H9 (cell line): Measurements from ENCODE around the gene CST6. TPM values are rescaled to one million over a fixed set of nuclear protein-coding genes. Genes with fewer than 3 reads are reported as not detected.

Source experiments
- DNase-seq: peaks from one replicate; pipeline ENCODE4 v3.0.0-alpha.2; 2017
- H2AFZ ChIP-seq: one replicate; pipeline ENCODE4 v1.6.1; 2013; ENCODE audit warnings: mild to moderate bottlenecking, low read length, control low read depth, moderate library complexity
- H2AK5ac ChIP-seq: 2 replicates; pipeline ENCODE4 v1.6.1; 2013; ENCODE audit warnings: low read length, control low read depth, mixed read lengths; ENCODE audit not compliant: insufficient read length
- H2BK120ac ChIP-seq: one replicate; pipeline ENCODE4 v1.6.1; 2013; ENCODE audit warnings: low read depth, mild to moderate bottlenecking, low read length, control low read depth, inconsistent platforms; ENCODE audit not compliant: poor library complexity, severe bottlenecking
- H2BK12ac ChIP-seq: 2 replicates; pipeline ENCODE4 v1.6.1; 2013; ENCODE audit warnings: low read length, control low read depth, mixed read lengths, low read depth; ENCODE audit not compliant: insufficient read length
- H2BK15ac ChIP-seq: 2 replicates; pipeline ENCODE4 v1.6.1; 2013; ENCODE audit warnings: low read depth, low read length, control low read depth
- H2BK20ac ChIP-seq: one replicate; pipeline ENCODE4 v1.6.1; 2013; ENCODE audit warnings: low read depth, mild to moderate bottlenecking, low read length, control low read depth, inconsistent platforms; ENCODE audit not compliant: poor library complexity, severe bottlenecking
- H2BK5ac ChIP-seq: 2 replicates; pipeline ENCODE4 v1.6.1; 2013; ENCODE audit warnings: low read length, control low read depth, mixed read lengths; ENCODE audit not compliant: insufficient read length
- H3K14ac ChIP-seq: 2 replicates; pipeline ENCODE4 v1.6.1; 2013; ENCODE audit warnings: low read length, control low read depth; ENCODE audit not compliant: insufficient read depth
- H3K18ac ChIP-seq: 2 replicates; pipeline ENCODE4 v1.6.1; 2013; ENCODE audit warnings: low read depth, mild to moderate bottlenecking, mixed read lengths, low read length, control low read depth; ENCODE audit not compliant: insufficient read length
- H3K23ac ChIP-seq: 2 replicates; pipeline ENCODE4 v1.6.1; 2013; ENCODE audit warnings: low read length, control low read depth, mixed read lengths, low read depth; ENCODE audit not compliant: insufficient read length
- H3K23me2 ChIP-seq: 2 replicates; pipeline ENCODE4 v1.6.1; 2013; ENCODE audit warnings: low read depth, mild to moderate bottlenecking, mixed read lengths, low read length, control low read depth; ENCODE audit not compliant: insufficient read length, poor library complexity, severe bottlenecking
- H3K27ac ChIP-seq: 2 replicates; pipeline ENCODE4 v1.5.1; 2013; ENCODE audit warnings: low read length, control low read depth, mixed read lengths, low read depth; ENCODE audit not compliant: insufficient read length
- H3K27me3 ChIP-seq: 2 replicates; pipeline ENCODE4 v1.6.1; 2013; ENCODE audit warnings: low read length, control low read depth, inconsistent platforms; ENCODE audit not compliant: insufficient read depth
- H3K4ac ChIP-seq: 2 replicates; pipeline ENCODE4 v1.6.1; 2013; ENCODE audit warnings: low read depth, mild to moderate bottlenecking, control low read depth, inconsistent platforms, low read length, moderate library complexity
- H3K4me1 ChIP-seq: 2 replicates; pipeline ENCODE4 v1.6.1; 2013; ENCODE audit warnings: low read length, control low read depth, inconsistent platforms; ENCODE audit not compliant: insufficient read depth
- H3K4me2 ChIP-seq: 2 replicates; pipeline ENCODE4 v1.6.1; 2013; ENCODE audit warnings: low read length, control low read depth, mixed read lengths; ENCODE audit not compliant: insufficient read length, insufficient read depth
- H3K56ac ChIP-seq: 2 replicates; pipeline ENCODE4 v1.6.1; 2013; ENCODE audit warnings: low read depth, mild to moderate bottlenecking, mixed read lengths, low read length, control low read depth; ENCODE audit not compliant: insufficient read length
- H3K79me1 ChIP-seq: 2 replicates; pipeline ENCODE4 v1.6.1; 2013; ENCODE audit warnings: low read depth, mild to moderate bottlenecking, moderate library complexity, low read length, control low read depth, inconsistent platforms; ENCODE audit not compliant: insufficient read depth, poor library complexity, severe bottlenecking
- H3K79me2 ChIP-seq: 2 replicates; pipeline ENCODE4 v1.6.1; 2013; ENCODE audit warnings: low read length, control low read depth, inconsistent platforms; ENCODE audit not compliant: insufficient read depth
- H3K9ac ChIP-seq: 2 replicates; pipeline ENCODE4 v1.6.1; 2013; ENCODE audit warnings: low read length, control low read depth, mixed read lengths; ENCODE audit not compliant: insufficient read length; ENCODE audit errors: extremely low read depth
- H3K9me3 ChIP-seq: one replicate; pipeline ENCODE4 v1.6.1; 2013; ENCODE audit warnings: low read depth, low read length, inconsistent platforms; ENCODE audit not compliant: control insufficient read depth
- H3T11ph ChIP-seq: one replicate; pipeline ENCODE4 v1.6.1; 2013; ENCODE audit warnings: mild to moderate bottlenecking, low read length, control low read depth, inconsistent platforms
- H4K20me1 ChIP-seq: one replicate; pipeline ENCODE4 v1.6.1; 2013; ENCODE audit not compliant: control insufficient read depth, insufficient read length, insufficient read depth
- H4K5ac ChIP-seq: 2 replicates; pipeline ENCODE4 v1.6.1; 2013; ENCODE audit warnings: low read depth, mild to moderate bottlenecking, mixed read lengths, low read length, control low read depth; ENCODE audit not compliant: insufficient read length
- H4K8ac ChIP-seq: replicated peaks from 2 replicates; pipeline ENCODE4 v1.6.1; 2013; ENCODE audit warnings: low read length, control low read depth, mixed read lengths, low read depth; ENCODE audit not compliant: insufficient read length
- H4K91ac ChIP-seq: 2 replicates; pipeline ENCODE4 v1.6.1; 2013; ENCODE audit warnings: low read depth, mild to moderate bottlenecking, moderate library complexity, mixed read lengths, low read length, control low read depth; ENCODE audit not compliant: insufficient read length
- H3K27ac Mint-ChIP-seq, 3 experiments: 2 replicates in 2 of 3; 3 replicates in 1 of 3; pipeline ENCODE4 v1.8.0; 2020 to 2021; ENCODE audit warnings: mixed read lengths in 3 of 3, mild to moderate bottlenecking in 1 of 3, moderate library complexity in 1 of 3
- H3K27me3 Mint-ChIP-seq: 2 replicates; pipeline ENCODE4 v1.8.0; 2021; ENCODE audit warnings: low read depth, mild to moderate bottlenecking, moderate library complexity, mixed read lengths
- H3K36me3 Mint-ChIP-seq, 3 experiments: 2 replicates in 2 of 3; 3 replicates in 1 of 3; pipeline ENCODE4 v1.8.0; 2020 to 2021; ENCODE audit warnings: low read depth in 3 of 3, mixed read lengths in 3 of 3; ENCODE audit not compliant: insufficient read depth in 1 of 3
- H3K4me1 Mint-ChIP-seq, 2 experiments: 2 replicates each; pipeline ENCODE4 v1.8.0; 2020; ENCODE audit warnings: mixed read lengths in 2 of 2
- H3K4me3 Mint-ChIP-seq, 2 experiments: 2 replicates in 1 of 2; 3 replicates in 1 of 2; pipeline ENCODE4 v1.8.0; 2020 to 2021; ENCODE audit warnings: mild to moderate bottlenecking in 2 of 2, mixed read lengths in 2 of 2, moderate library complexity in 1 of 2
- H3K9me3 Mint-ChIP-seq, 2 experiments: 2 replicates in 1 of 2; 3 replicates in 1 of 2; pipeline ENCODE4 v1.8.0; 2020; ENCODE audit warnings: mild to moderate bottlenecking in 2 of 2, mixed read lengths in 2 of 2, moderate library complexity in 1 of 2
- WGBS: extraction: QIAGEN DNeasy Blood & Tissue Kit; methylation state at CpG from one replicate; pipeline ENCODE4 v1.1.7; 2013; ENCODE audit warnings: missing lambda C conversion rate, low lambda C conversion rate, mixed read lengths; ENCODE audit not compliant: insufficient read length; ENCODE audit errors: extremely low coverage; 5-methylcytosine and 5-hydroxymethylcytosine counted together
- total RNA-seq: library from RNA; stranded (reverse); gene quantifications from 2 replicates; pipeline ENCODE4 v1.2.1, GENCODE V29; 2021
- TF ChIP-seq, protein P1 (sequence below): fragments of 200-600 bp; sonication (generic); conservative IDR thresholded peaks from 3 replicates; pipeline ENCODE4 v1.8.0; 2021; ENCODE audit warnings: antibody characterized with exemption, mild to moderate bottlenecking

CST6 gene
- total RNA-seq, 1 experiment from 2014 or later, result not detected

DNA sequence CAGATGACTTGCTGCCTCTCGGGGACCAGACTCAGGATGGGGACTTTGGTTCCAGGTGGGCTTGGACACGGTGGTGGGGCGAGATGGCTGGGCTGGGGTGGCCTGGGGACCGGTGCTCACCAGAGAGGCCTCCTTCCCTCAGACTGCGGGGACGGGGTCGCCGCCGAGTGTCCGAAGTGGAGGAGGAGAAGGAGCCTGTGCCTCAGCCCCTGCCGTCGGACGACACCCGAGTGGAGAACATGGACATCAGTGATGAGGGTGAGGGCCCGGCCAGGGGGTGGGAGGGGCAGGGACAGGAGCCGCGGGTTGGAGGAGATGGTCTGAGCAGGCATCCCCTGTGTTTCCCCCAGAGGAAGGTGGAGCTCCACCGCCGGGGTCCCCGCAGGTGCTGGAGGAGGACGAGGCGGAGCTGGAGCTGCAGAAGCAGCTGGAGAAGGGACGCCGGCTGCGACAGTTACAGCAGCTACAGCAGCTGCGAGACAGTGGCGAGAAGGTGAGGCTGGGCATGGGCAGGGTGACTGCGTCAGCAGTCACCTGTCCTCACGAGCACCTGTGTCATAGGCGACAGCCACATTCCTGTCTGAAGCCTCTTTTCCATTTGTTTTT is 44.4 kb upstream of the CST6 start:
- peaks cover 53 to 82% (median 77%) of the 10 kb centered on the region in 3 experiments for H3K36me3 Mint-ChIP-seq
- H3K27me3 Mint-ChIP-seq, result no peaks in the 10 kb centered on the region
- no peak for DNase-seq

More for the DNA sequence above, 44.4 kb upstream of the CST6 start:
- Histone ChIP-seq H4K8ac (no peak overlapping the region), H2BK20ac (no peak overlapping the region), H2BK120ac (no peak overlapping the region), H3K23ac (no peak overlapping the region), H2BK5ac (no peak overlapping the region), H3K18ac (no peak overlapping the region), H3K27ac (no peak overlapping the region), H3K23me2 (no peaks in the 10 kb centered on the region), H2AFZ (no peak overlapping the region), H2BK12ac (no peak overlapping the region), H4K20me1 (no peaks in the 10 kb centered on the region), H3K79me2 (peaks cover 6% of the 10 kb centered on the region; the same call in 1 of the 2 replicates), H3K4ac (no peak overlapping the region), H3T11ph (no peak overlapping the region), H3K4me2 (no peak overlapping the region), H3K27me3 (no peaks in the 10 kb centered on the region), H2AK5ac (no peak overlapping the region), H3K79me1 (peaks cover 5% of the 10 kb centered on the region), H4K5ac (no peak overlapping the region), H3K56ac (no peak overlapping the region), H3K9ac (no peak overlapping the region), H4K91ac (no peak overlapping the region), H2BK15ac (no peak overlapping the region), H3K14ac (no peak overlapping the region), H3K4me1 (peaks cover 2% of the 10 kb centered on the region; the same call in 1 of the 2 replicates), H3K9me3 (no peaks in the 10 kb centered on the region)
- Mint-ChIP-seq H3K27ac (no peak overlapping the region), H3K9me3 (no peaks in the 10 kb centered on the region), H3K4me1 (peaks cover 14% of the 10 kb centered on the region in 2 experiments), H3K4me3 (no peak overlapping the region; a peak in 1 of 5 replicates)
- no CpG with 5 or more reads among the region's 30 CpGs for WGBS
- TF ChIP-seq, protein P1, sequence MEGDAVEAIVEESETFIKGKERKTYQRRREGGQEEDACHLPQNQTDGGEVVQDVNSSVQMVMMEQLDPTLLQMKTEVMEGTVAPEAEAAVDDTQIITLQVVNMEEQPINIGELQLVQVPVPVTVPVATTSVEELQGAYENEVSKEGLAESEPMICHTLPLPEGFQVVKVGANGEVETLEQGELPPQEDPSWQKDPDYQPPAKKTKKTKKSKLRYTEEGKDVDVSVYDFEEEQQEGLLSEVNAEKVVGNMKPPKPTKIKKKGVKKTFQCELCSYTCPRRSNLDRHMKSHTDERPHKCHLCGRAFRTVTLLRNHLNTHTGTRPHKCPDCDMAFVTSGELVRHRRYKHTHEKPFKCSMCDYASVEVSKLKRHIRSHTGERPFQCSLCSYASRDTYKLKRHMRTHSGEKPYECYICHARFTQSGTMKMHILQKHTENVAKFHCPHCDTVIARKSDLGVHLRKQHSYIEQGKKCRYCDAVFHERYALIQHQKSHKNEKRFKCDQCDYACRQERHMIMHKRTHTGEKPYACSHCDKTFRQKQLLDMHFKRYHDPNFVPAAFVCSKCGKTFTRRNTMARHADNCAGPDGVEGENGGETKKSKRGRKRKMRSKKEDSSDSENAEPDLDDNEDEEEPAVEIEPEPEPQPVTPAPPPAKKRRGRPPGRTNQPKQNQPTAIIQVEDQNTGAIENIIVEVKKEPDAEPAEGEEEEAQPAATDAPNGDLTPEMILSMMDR, result no peak
